ENCODE measurements around the gene HOXA9. TPM values are rescaled to one million over a fixed set of nuclear protein-coding genes. Genes with fewer than 3 reads are reported as not detected.

HOXA9 gene
- total RNA-seq, 1 donor from 2014 or later: 0.80 TPM

DNA sequence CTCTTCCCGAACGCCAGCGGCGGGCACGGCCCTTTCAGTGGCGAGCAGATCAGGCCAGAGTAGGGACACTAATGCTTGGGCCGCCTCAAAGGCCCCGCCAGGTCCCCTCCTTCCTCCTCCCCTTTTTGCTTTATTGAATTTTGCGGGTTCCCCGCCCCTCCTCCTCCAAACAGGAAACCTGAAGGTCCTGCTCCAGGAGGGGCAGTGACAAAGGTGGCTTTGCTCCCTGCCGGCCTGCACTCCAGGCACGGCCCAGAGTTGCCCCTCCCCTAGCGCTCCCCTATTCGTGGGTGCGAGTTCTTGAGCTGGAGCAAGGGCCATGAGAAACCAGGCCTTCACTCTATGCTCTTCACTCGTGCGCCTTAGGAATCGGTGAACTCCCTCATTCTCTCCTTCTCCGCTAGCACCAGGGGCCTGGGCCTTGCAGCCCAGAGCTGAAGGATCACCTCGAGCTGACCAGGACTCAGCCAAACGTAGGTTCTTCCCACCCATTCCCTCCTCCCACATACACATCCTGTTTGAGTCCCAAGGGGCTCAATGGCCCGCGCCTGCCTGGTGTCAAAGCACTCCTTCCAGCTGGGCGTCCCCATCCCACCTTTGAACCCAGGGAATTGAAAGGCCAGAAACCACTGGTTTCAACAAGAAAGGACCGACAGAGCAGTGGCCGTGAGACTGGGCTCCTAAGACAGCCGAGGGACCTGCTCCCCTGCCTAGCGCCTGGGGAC lies 17.1 kb downstream of the HOXA9 start:
- TF ChIP-seq, protein P1, sequence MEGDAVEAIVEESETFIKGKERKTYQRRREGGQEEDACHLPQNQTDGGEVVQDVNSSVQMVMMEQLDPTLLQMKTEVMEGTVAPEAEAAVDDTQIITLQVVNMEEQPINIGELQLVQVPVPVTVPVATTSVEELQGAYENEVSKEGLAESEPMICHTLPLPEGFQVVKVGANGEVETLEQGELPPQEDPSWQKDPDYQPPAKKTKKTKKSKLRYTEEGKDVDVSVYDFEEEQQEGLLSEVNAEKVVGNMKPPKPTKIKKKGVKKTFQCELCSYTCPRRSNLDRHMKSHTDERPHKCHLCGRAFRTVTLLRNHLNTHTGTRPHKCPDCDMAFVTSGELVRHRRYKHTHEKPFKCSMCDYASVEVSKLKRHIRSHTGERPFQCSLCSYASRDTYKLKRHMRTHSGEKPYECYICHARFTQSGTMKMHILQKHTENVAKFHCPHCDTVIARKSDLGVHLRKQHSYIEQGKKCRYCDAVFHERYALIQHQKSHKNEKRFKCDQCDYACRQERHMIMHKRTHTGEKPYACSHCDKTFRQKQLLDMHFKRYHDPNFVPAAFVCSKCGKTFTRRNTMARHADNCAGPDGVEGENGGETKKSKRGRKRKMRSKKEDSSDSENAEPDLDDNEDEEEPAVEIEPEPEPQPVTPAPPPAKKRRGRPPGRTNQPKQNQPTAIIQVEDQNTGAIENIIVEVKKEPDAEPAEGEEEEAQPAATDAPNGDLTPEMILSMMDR (IDR thresholded peaks at IDR 0.05; ENCODE audit: unreplicated experiment): no peak
- DNase-seq (ENCODE audit: low spot score): no peak
- Mint-ChIP-seq H3K9me3 (ENCODE audit: unreplicated experiment) (no peaks in the 10 kb centered on the region), H3K4me3 (ENCODE audit: unreplicated experiment) (peak overlapping the region; percentile 56), H3K27ac (ENCODE audit: unreplicated experiment) (no peak overlapping the region), H3K36me3 (ENCODE audit: low read depth, unreplicated experiment) (peaks cover 4% of the 10 kb centered on the region), H3K27me3 (ENCODE audit: unreplicated experiment) (peaks cover 52% of the 10 kb centered on the region), H3K4me1 (ENCODE audit: unreplicated experiment) (peaks cover 21% of the 10 kb centered on the region)

DNA sequence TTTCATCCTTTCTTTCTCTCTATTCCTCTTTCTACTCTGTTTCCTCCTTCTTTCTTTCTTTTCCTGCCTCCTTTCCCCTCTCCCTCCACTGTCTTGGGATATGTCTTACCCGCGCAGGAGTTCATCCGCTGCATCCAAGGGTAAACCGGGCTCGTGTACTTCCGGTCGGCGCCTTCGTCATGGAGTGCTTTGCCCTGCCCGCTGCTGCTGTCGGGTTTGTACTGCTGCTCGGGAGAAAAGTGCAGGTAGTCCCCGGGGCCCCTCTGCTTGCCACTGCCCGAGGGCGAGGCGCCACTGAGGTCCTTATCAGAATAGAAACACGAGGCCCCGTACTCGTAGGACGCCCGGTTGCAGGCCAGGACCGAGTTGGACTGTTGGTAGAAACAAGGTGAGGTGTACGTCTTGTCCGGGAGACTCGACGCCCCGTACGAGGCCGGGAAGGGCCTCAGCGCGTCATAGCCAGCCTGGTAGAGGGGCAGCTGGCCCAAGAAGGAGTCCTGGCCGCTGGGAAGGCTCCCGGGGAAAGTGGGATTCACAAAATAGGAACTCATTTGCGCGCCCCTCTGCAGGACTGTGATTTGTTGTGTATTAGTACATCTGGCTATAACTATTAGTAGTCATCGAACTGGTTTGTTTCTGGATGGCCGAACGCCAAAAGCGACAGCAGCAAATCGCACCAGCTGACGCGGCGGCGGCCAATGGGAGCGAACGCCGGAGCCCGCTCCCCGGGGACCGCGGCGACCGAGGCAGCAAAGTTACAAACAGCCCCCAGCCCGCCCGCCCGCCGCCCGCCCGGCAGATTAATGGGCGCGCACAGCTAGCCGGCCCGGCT lies 17.9 kb downstream of the HOXA9 start, which contains the start of gene HOXA6:
Gene HOXA6 (minus strand): TSS at position 576 of the 832 bp plus-strand sequence. CDS start 25 bp downstream, at position 551.
- H3K36me3 Mint-ChIP-seq (ENCODE audit: low read depth, unreplicated experiment): peaks cover 4% of the 10 kb centered on the region
- TF ChIP-seq, protein P1 (IDR thresholded peaks at IDR 0.05; ENCODE audit: unreplicated experiment): no peak
- H3K4me1 Mint-ChIP-seq (ENCODE audit: unreplicated experiment): peaks cover 26% of the 10 kb centered on the region
- peak within 1 kb of the TSS; percentile 56 for H3K4me3 Mint-ChIP-seq (ENCODE audit: unreplicated experiment)
- H3K9me3 Mint-ChIP-seq (ENCODE audit: unreplicated experiment): no peaks in the 10 kb centered on the region
- DNase-seq (ENCODE audit: low spot score): no peak
- H3K27me3 Mint-ChIP-seq (ENCODE audit: unreplicated experiment): peaks cover 56% of the 10 kb centered on the region
- H3K27ac Mint-ChIP-seq (ENCODE audit: unreplicated experiment): no peak within 1 kb of the TSS

DNA sequence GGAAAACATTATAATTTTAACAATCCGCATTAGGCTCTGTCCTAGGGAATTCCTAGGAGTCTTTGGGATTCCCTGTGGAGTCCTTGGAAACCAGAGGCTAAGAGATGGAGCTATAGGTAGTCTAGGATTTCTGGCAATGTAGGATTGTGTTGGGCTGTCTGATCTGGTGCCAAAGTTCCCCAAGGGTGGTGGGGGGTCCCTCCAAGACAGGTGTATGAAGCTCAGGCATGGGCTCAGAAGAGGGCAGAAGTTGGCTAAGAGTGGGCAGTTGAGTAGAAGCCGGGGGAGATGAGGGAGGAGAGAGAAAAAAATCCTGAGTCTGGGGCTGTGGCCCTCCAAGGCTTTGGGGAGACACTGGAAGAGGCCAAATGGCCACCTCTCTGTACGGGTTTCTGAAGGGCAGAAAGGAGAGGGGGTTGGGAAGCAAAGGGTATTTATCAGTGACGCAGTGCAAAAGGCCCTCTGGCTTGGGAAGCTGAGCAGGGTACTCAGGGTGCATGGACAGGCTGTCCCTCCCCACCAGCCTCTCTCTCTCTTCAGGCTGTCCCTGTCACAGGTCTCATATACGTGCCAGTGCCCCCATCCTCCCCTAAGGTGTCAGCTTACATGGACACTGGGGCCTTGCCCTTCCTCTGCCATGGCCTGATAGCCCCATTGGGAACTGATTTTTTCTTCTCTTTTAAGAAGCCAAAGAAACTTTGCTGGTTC lies 18.7 kb downstream of the HOXA9 start:
- no peak for DNase-seq (ENCODE audit: low spot score)
- H3K27me3 Mint-ChIP-seq (ENCODE audit: unreplicated experiment): peaks cover 53% of the 10 kb centered on the region

DNA sequence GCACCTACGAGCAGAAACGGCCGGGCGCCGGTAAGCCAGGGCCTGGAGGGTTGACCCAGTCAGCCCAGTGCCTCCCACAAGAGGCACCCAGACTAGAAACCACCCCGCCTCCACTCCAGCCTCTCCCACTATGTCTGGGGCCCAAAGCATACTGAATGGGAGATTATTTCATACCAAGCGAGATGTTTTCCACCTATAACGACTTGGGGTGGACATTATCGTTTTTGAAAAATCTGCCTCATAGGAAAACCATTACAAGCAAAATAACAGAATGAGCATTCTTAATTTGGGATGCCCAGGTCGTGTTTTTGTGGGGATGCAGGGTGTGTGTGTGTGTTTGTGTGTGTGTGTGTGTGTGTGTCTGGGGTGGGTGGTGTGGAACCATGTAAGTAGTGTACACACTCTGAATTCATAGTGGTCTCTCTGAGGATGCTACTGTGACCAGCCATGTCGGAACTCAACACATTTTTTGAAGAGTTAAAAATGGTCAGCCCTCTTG lies 19.4 kb downstream of the HOXA9 start:
- DNase-seq (ENCODE audit: low spot score): no peak
- H3K36me3 Mint-ChIP-seq (ENCODE audit: low read depth, unreplicated experiment): peaks cover 8% of the 10 kb centered on the region
- peaks cover 24% of the 10 kb centered on the region for H3K4me1 Mint-ChIP-seq (ENCODE audit: unreplicated experiment)
- TF ChIP-seq, protein P1 (IDR thresholded peaks at IDR 0.05; ENCODE audit: unreplicated experiment): no peak
- H3K27me3 Mint-ChIP-seq (ENCODE audit: unreplicated experiment): peaks cover 46% of the 10 kb centered on the region
- H3K9me3 Mint-ChIP-seq (ENCODE audit: unreplicated experiment): no peaks in the 10 kb centered on the region
- peak overlapping the region; percentile 58 for H3K4me3 Mint-ChIP-seq (ENCODE audit: unreplicated experiment)
- H3K27ac Mint-ChIP-seq (ENCODE audit: unreplicated experiment): no peak overlapping the region

More for the DNA sequence above, 18.7 kb downstream of the HOXA9 start:
- Mint-ChIP-seq H3K9me3 (ENCODE audit: unreplicated experiment) (no peaks in the 10 kb centered on the region), H3K4me1 (ENCODE audit: unreplicated experiment) (peaks cover 28% of the 10 kb centered on the region), H3K4me3 (ENCODE audit: unreplicated experiment) (no peak overlapping the region), H3K27ac (ENCODE audit: unreplicated experiment) (no peak overlapping the region), H3K36me3 (ENCODE audit: low read depth, unreplicated experiment) (peaks cover 4% of the 10 kb centered on the region)
- TF ChIP-seq, protein P1 (IDR thresholded peaks at IDR 0.05; ENCODE audit: unreplicated experiment): no peak
